ENCODE data around the gene HEXIM1.

The HEXIM1 gene

DNA sequence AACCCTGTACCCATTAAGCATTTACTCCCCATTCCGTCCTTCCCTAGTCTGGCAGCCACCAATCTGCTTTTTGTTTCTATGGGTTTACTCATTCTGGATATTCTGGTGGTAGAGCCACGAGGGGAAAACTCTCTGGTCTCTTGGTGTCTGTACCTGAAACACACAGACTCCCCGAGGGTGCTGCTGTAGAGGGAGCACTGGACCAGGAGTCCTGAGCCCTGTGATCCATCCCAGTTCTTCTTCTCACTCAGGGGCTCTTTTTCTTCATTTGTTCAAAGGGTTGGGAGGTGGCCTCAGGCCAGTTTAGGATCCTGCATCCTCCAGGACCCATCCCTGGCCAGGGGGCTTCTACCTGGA, 27.5 kb downstream of the HEXIM1 start:
- DNase-seq, result no peak

DNA sequence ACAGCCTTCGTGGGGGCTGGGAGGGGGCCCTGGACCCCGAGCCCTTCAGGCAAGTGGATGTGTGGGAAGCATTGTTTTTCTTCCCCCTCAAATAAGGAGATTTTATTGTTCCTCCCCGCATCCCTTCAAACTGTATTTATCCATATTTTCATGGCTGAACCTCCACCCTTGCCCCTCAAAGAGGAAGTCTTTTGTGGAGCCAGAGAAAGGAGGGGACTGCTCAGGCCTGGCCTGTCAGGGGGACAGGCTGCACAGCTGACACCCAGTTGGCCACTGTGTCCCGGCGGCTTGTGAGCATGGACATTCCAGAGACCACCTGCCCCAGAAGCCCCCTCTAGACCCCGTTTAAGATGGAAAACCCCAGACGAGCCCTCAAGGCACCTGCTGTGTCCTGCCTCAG, 29.3 kb downstream of the HEXIM1 start:
- DNase-seq, result no peak

DNA sequence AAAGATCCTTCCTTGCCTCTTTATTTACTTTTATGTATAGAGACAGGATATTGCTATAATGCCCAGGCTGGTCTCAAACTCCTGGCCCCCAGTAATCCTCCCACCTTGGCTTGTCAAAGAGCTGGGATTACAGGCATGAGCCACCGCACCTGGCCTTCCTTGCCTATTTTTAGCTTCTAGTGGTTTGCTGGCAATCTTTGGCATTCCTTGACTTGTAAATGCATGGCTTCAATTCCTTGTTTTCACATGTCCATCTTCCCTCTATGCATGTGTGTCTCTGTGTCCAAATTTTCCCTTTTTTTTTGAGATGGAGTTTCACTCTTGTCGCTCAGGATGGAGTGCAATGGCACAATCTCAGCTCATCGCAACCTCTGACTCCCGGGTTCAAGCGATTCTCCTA, 35.9 kb downstream of the HEXIM1 start:
- no peak for DNase-seq

DNA sequence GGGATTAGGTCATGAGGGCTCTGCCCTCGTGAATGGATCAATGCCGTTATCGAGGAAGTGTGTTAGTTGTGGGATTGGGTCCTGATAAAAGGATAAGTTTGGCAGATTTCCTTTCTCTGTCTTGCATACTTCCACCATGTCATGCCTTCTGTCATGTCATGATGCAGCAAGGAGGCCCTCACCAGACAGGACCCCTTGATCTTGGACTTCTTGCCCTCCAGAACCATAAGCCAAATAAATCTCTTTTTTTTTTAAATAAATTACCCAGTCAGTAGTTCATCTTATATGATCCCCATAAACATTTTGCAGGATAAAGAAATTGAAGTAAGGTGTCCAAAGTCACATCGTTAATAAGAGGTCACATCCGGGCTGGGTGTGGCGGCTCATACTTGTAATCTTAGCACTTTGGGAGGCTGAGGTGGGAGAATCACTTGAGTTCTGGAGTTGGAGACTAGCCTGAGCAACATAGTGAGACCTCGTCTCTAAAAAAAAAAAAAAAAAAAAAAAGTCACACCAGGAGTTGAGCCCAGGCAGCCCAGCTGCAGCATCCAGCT, 38.6 kb downstream of the HEXIM1 start:
- no peak for DNase-seq

DNA sequence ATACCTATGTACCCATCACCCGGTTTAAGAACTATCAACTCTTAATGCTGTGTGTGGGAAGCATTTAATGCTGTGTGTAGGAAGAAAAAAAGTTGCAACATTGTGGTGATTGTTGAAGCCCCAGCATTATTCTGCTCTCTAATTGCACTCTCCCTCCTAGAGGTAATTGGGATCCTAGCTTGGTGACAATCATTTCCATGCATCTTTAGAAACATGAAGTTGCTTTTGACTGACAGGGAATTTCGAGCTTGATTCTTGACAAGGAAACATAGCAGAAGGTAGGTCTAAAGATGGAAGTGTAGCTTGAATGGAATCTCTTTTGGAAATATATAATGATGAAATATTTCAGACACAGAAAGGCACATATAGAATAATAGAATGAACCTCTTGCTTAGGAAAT, 40.7 kb downstream of the HEXIM1 start:
- no peak for DNase-seq

DNA sequence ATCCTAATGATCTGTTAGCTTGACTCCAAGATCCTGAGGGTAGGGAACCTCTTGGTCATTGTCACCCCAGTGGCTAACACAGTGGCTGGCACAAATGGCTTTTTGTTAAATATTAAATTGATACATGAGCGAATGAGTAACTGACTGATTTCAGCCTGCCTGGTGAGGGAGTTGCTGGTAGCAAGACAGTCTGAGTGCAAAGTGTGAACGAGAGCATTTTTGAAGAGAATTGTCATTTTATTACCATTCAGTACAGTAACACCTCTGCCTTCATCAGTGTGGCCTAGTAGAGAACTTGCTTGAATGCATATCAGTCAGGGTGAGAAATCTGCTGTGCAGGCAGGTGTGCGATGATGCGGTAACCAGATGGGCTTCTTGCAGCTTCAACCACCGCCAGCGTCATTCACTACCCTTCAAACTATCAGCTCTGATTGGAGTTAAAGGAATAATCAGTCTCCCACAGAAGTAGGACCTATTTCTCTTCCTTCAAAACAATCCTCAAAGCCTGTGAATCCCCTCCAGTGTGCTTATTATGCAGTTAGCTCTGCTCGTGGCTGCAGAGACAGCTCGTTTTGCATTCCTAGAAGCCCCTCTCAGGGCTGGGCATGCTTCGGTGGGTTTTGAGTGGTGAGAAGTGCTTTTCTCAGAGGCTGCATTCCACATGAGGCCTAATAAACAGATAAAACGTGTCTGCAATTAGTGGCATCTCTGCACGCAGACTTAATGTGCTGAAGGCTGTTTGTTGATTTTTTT, 42.4 kb downstream of the HEXIM1 start:
- no peak for DNase-seq

DNA sequence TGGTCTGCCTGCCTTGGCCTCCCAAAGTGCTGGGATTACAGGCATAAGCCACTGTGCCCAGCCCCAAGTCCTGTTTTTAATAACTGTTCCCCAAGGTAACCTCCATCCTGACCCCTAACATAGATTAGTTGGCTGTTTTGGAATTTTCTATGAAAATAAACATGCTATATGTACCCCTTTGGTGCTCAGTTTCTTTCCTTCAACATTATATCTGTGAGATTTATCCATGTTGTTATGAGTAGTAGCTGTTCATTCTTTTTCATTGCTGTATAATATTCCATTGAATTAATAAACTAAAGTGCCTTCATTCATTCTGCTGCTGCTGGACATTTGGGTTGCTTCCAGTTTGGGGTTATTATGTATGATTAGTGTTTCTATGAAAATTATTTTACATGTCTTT, 47.1 kb downstream of the HEXIM1 start:
- no peak for DNase-seq

DNA sequence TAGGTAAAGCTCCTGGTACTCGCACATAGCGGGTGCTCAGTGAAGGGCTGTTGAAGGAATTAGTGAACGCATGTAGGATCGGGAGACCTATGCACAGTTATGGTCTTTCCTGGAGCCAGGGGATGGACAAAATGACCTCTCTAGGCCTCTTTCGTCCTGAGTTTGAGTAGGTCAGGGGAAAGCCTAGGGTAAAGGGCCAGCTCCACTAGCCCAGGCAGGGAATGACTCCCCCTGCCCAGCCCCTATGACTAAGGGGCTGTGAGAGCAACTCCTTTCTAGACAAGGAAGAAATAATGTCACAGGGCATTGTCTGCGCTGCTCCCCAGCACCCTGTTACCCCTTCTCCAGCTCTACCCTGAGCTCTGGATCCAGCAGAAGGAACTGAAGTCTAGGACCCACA, 48.8 kb downstream of the HEXIM1 start:
- DNase-seq, result no peak

DNA sequence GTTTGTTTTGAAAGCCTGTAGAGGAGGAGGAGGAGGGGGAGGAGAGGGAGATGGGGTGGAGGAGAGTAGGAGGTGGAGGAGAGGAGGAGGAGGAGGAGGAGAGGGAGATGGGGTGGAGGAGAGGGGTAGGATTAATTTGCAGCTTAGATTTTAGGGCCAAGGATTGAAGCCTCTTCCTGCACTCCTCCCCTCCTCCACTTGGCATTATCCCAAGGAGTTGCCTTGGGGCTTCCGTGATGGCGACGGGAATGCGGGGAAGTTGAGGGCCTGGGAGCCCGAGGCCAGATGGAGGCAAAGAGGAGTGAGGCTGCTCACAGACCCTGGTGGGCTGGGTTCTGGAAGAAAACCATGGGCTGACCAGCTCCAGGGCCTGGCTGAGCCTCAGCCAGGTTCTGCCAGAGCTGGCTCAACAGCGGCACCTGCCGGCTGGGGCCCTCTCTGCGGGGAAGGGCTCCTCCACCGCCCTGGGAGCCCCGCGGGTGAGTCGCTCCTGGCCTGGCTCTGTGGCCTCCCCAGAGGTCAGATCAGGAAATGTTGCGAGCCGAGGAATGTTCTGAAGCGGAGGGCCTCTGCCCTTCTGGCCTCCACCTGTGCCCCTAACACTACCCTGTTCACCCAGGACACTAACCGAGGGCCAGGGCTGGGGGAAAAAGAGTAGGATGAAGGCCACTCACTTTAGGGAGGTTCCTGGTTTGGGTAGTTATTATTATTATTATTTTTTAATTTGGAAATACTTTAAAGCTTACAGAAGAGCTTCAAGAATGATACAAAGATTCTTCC, 49.5 kb downstream of the HEXIM1 start:
- DNase-seq, result peak; percentile 39

DNA sequence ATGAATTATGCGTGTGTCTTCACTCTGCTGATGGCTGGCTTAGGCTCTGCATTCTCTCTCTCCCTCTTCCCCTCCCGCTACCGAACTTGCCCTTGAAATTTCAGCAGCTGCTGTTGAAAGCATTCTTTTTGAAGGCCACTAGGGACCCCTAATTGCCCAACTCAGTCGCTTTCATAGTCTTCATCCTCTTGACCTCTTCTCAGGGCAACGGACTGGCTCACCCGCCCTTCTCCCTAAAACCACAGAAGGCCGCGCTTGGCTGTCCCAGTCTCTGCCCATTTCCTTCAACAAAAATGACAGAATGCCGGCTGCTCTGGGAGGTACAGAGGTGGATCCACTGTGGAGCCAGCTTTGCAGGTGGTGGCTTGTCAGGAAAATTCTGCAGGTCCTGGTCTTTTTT, 52.4 kb downstream of the HEXIM1 start:
- DNase-seq, result no peak

DNA sequence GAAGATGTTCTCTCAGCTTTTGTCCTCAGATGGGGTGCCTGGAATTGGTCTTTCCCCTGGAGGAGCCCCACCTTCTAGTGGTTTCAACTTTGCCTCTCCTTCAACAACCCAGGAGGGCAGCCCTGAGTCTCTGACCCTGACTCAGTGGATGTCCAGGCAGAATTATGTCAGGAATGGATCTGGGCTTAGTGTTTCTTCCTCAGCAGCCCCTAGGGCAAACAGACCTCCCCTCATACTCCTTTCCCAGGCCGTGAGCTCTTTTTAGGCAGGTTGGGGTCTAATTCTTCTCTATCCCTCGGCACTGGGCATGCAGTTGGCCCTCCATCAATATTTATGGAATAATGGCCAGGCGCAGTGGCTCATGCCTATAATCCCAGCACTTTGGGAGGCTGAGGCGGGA, 53.2 kb downstream of the HEXIM1 start:
- DNase-seq, result no peak

All from amniotic stem cell (primary cell).